ENCODE results near the gene PCDHGA9. TPM values are rescaled to one million over a fixed set of nuclear protein-coding genes. Genes with fewer than 3 reads are reported as not detected.

The PCDHGA9 gene
- total and polyA plus RNA-seq, 2 experiments from 2014 or later, result 0.71 to 2.6 TPM

GRCh38 chr5:141441571-141442170 lies 39.1 kb downstream of the PCDHGA9 start:
- H3K27me3 ChIP-seq (replicated peaks; ENCODE audit: insufficient read depth), result no peaks in the 10 kb centered on the region
- H3K9ac ChIP-seq, result no peak overlapping the region
- H3K9me2 ChIP-seq (ENCODE audit: insufficient read depth), result no peaks in the 10 kb centered on the region
- H2AFZ ChIP-seq, result no peak overlapping the region
- no peak for DNase-seq
- TF ChIP-seq EZH2phosphoT487 (IDR thresholded peaks at IDR 0.05; ENCODE audit: insufficient read depth, low read depth) (no peak), EZH2 (IDR thresholded peaks at IDR 0.05; ENCODE audit: insufficient read depth, poor library complexity, severe bottlenecking) (no peak)
- H3K9me3 ChIP-seq (ENCODE audit: low read depth), result no peaks in the 10 kb centered on the region
- no peak overlapping the region for H3K27ac ChIP-seq
- H3K36me3 ChIP-seq (ENCODE audit: low read depth), result no peaks in the 10 kb centered on the region
- in situ Hi-C loops (cut with MboI), result no loop called here
- no peak overlapping the region for H3K4me2 ChIP-seq (ENCODE audit: unreplicated experiment)
- H3K4me3 ChIP-seq, result no peak overlapping the region
- no peaks in the 10 kb centered on the region for H4K20me1 ChIP-seq (ENCODE audit: insufficient read depth)
- H3K79me2 ChIP-seq (ENCODE audit: insufficient read depth), result peaks cover 81% of the 10 kb centered on the region
- H3F3A ChIP-seq (ENCODE audit: insufficient read depth), result peaks cover 12% of the 10 kb centered on the region; the same call in 1 of the 2 replicates
- H3K4me1 ChIP-seq (ENCODE audit: insufficient read depth), result peaks cover 18% of the 10 kb centered on the region
- WGBS, 2 experiments (ENCODE audit: low coverage in 1 of 2, low lambda C conversion rate in 2 of 2, missing lambda C conversion rate in 2 of 2), result 56 to 58% methylated on average over 50 of the region's 50 CpGs

Other genes with a start within 250 kb of the PCDHGA9 start
Only the 30 nearest of the 37 such genes appear.
- 1.5 and 2.5 TPM in 2 replicates for gene PCDHB9, start 215.6 kb upstream of the PCDHGA9 start, total RNA-seq (2014; rRNA removed; shearing (Covaris generic))
- 1.3 and 1.9 TPM in 2 replicates for gene PCDHB9, start 215.6 kb upstream of the PCDHGA9 start, polyA plus RNA-seq (2016; fragmentation: Nextera tagmentation; extraction: Ambion mirVana)
- gene PCDHB10, start 210.4 kb upstream of the PCDHGA9 start, total RNA-seq (2014; rRNA removed; shearing (Covaris generic)), result 1.3 and 2.9 TPM in 2 replicates
- 0.86 and 1.3 TPM in 2 replicates for gene PCDHB10, start 210.4 kb upstream of the PCDHGA9 start, polyA plus RNA-seq (2016; fragmentation: Nextera tagmentation; extraction: Ambion mirVana)
- 0.38 and 1.2 TPM in 2 replicates for gene PCDHB11, start 203.2 kb upstream of the PCDHGA9 start, total RNA-seq (2014; rRNA removed; shearing (Covaris generic))
- gene PCDHB11, start 203.2 kb upstream of the PCDHGA9 start, polyA plus RNA-seq (2016; fragmentation: Nextera tagmentation; extraction: Ambion mirVana), result 1.1 TPM in 2 replicates
- gene PCDHB12, start 194.1 kb upstream of the PCDHGA9 start, total RNA-seq (2014; rRNA removed; shearing (Covaris generic)), result 0.43 and 2.9 TPM in 2 replicates
- 0.48 and 0.53 TPM in 2 replicates for gene PCDHB12, start 194.1 kb upstream of the PCDHGA9 start, polyA plus RNA-seq (2016; fragmentation: Nextera tagmentation; extraction: Ambion mirVana)
- gene PCDHB13, start 188.9 kb upstream of the PCDHGA9 start, total RNA-seq (2014; rRNA removed; shearing (Covaris generic)), result 2.8 and 3.3 TPM in 2 replicates
- gene PCDHB13, start 188.9 kb upstream of the PCDHGA9 start, polyA plus RNA-seq (2016; fragmentation: Nextera tagmentation; extraction: Ambion mirVana), result 1.6 and 2.0 TPM in 2 replicates
- 2.1 and 4.3 TPM in 2 replicates for gene PCDHB14, start 179.4 kb upstream of the PCDHGA9 start, total RNA-seq (2014; rRNA removed; shearing (Covaris generic))
- 1.7 and 2.1 TPM in 2 replicates for gene PCDHB14, start 179.4 kb upstream of the PCDHGA9 start, polyA plus RNA-seq (2016; fragmentation: Nextera tagmentation; extraction: Ambion mirVana)
- 2.7 and 2.8 TPM in 2 replicates for gene PCDHB15, start 157.4 kb upstream of the PCDHGA9 start, total RNA-seq (2014; rRNA removed; shearing (Covaris generic))
- 1.5 and 1.9 TPM in 2 replicates for gene PCDHB15, start 157.4 kb upstream of the PCDHGA9 start, polyA plus RNA-seq (2016; fragmentation: Nextera tagmentation; extraction: Ambion mirVana)
- not detected in 2 replicates for gene SLC25A2, start 98.7 kb upstream of the PCDHGA9 start, total RNA-seq (2014; rRNA removed; shearing (Covaris generic))
- gene SLC25A2, start 98.7 kb upstream of the PCDHGA9 start, polyA plus RNA-seq (2016; fragmentation: Nextera tagmentation; extraction: Ambion mirVana), result not detected in 2 replicates
- gene TAF7, start 82.0 kb upstream of the PCDHGA9 start, total RNA-seq (2014; rRNA removed; shearing (Covaris generic)), result 65.0 and 65.9 TPM in 2 replicates
- gene TAF7, start 82.0 kb upstream of the PCDHGA9 start, polyA plus RNA-seq (2016; fragmentation: Nextera tagmentation; extraction: Ambion mirVana), result 104 and 114 TPM in 2 replicates
- 0.38 and 1.8 TPM in 2 replicates for gene PCDHGA1, start 72.3 kb upstream of the PCDHGA9 start, total RNA-seq (2014; rRNA removed; shearing (Covaris generic))
- gene PCDHGA1, start 72.3 kb upstream of the PCDHGA9 start, polyA plus RNA-seq (2016; fragmentation: Nextera tagmentation; extraction: Ambion mirVana), result 0.63 and 0.72 TPM in 2 replicates
- 6.3 and 7.3 TPM in 2 replicates for gene PCDHGA2, start 64.0 kb upstream of the PCDHGA9 start, total RNA-seq (2014; rRNA removed; shearing (Covaris generic))
- gene PCDHGA2, start 64.0 kb upstream of the PCDHGA9 start, polyA plus RNA-seq (2016; fragmentation: Nextera tagmentation; extraction: Ambion mirVana), result 4.3 and 5.3 TPM in 2 replicates
- 7.5 and 7.6 TPM in 2 replicates for gene PCDHGA3, start 58.9 kb upstream of the PCDHGA9 start, total RNA-seq (2014; rRNA removed; shearing (Covaris generic))
- gene PCDHGA3, start 58.9 kb upstream of the PCDHGA9 start, polyA plus RNA-seq (2016; fragmentation: Nextera tagmentation; extraction: Ambion mirVana), result 4.0 and 5.4 TPM in 2 replicates
- 0.25 and 0.86 TPM in 2 replicates for gene PCDHGB1, start 52.7 kb upstream of the PCDHGA9 start, total RNA-seq (2014; rRNA removed; shearing (Covaris generic))
- 0.16 and 0.19 TPM in 2 replicates for gene PCDHGB1, start 52.7 kb upstream of the PCDHGA9 start, polyA plus RNA-seq (2016; fragmentation: Nextera tagmentation; extraction: Ambion mirVana)
- 10.8 and 13.9 TPM in 2 replicates for gene PCDHGA4, start 47.8 kb upstream of the PCDHGA9 start, total RNA-seq (2014; rRNA removed; shearing (Covaris generic))
- 8.1 and 8.6 TPM in 2 replicates for gene PCDHGA4, start 47.8 kb upstream of the PCDHGA9 start, polyA plus RNA-seq (2016; fragmentation: Nextera tagmentation; extraction: Ambion mirVana)
- 2.2 and 2.5 TPM in 2 replicates for gene PCDHGB2, start 42.8 kb upstream of the PCDHGA9 start, total RNA-seq (2014; rRNA removed; shearing (Covaris generic))
- 0.76 and 0.94 TPM in 2 replicates for gene PCDHGB2, start 42.8 kb upstream of the PCDHGA9 start, polyA plus RNA-seq (2016; fragmentation: Nextera tagmentation; extraction: Ambion mirVana)
- 0.86 and 1.3 TPM in 2 replicates for gene PCDHGA5, start 38.6 kb upstream of the PCDHGA9 start, total RNA-seq (2014; rRNA removed; shearing (Covaris generic))
- gene PCDHGA5, start 38.6 kb upstream of the PCDHGA9 start, polyA plus RNA-seq (2016; fragmentation: Nextera tagmentation; extraction: Ambion mirVana), result 0.24 and 0.35 TPM in 2 replicates
- gene PCDHGB3, start 32.5 kb upstream of the PCDHGA9 start, total RNA-seq (2014; rRNA removed; shearing (Covaris generic)), result 2.8 and 4.0 TPM in 2 replicates
- 0.95 and 1.2 TPM in 2 replicates for gene PCDHGB3, start 32.5 kb upstream of the PCDHGA9 start, polyA plus RNA-seq (2016; fragmentation: Nextera tagmentation; extraction: Ambion mirVana)
- 5.4 and 5.8 TPM in 2 replicates for gene PCDHGA6, start 28.9 kb upstream of the PCDHGA9 start, total RNA-seq (2014; rRNA removed; shearing (Covaris generic))
- 2.1 and 2.6 TPM in 2 replicates for gene PCDHGA6, start 28.9 kb upstream of the PCDHGA9 start, polyA plus RNA-seq (2016; fragmentation: Nextera tagmentation; extraction: Ambion mirVana)
- 0.43 and 1.6 TPM in 2 replicates for gene PCDHGA7, start 20.0 kb upstream of the PCDHGA9 start, total RNA-seq (2014; rRNA removed; shearing (Covaris generic))
- 0.84 and 1.1 TPM in 2 replicates for gene PCDHGA7, start 20.0 kb upstream of the PCDHGA9 start, polyA plus RNA-seq (2016; fragmentation: Nextera tagmentation; extraction: Ambion mirVana)
- 6.8 and 7.6 TPM in 2 replicates for gene PCDHGB4, start 15.1 kb upstream of the PCDHGA9 start, total RNA-seq (2014; rRNA removed; shearing (Covaris generic))
- gene PCDHGB4, start 15.1 kb upstream of the PCDHGA9 start, polyA plus RNA-seq (2016; fragmentation: Nextera tagmentation; extraction: Ambion mirVana), result 5.0 and 5.6 TPM in 2 replicates
- 0.86 and 1.5 TPM in 2 replicates for gene PCDHGA8, start 10.1 kb upstream of the PCDHGA9 start, total RNA-seq (2014; rRNA removed; shearing (Covaris generic))
- gene PCDHGA8, start 10.1 kb upstream of the PCDHGA9 start, polyA plus RNA-seq (2016; fragmentation: Nextera tagmentation; extraction: Ambion mirVana), result 0.25 and 0.69 TPM in 2 replicates
- 13.2 and 14.9 TPM in 2 replicates for gene PCDHGB5, start 4.8 kb upstream of the PCDHGA9 start, total RNA-seq (2014; rRNA removed; shearing (Covaris generic))
- gene PCDHGB5, start 4.8 kb upstream of the PCDHGA9 start, polyA plus RNA-seq (2016; fragmentation: Nextera tagmentation; extraction: Ambion mirVana), result 15.0 and 15.7 TPM in 2 replicates
- 1.9 and 4.3 TPM in 2 replicates for gene PCDHGB6, start 5.2 kb downstream of the PCDHGA9 start, total RNA-seq (2014; rRNA removed; shearing (Covaris generic))
- 3.0 and 3.2 TPM in 2 replicates for gene PCDHGB6, start 5.2 kb downstream of the PCDHGA9 start, polyA plus RNA-seq (2016; fragmentation: Nextera tagmentation; extraction: Ambion mirVana)
- gene PCDHGA10, start 10.2 kb downstream of the PCDHGA9 start, total RNA-seq (2014; rRNA removed; shearing (Covaris generic)), result 10.4 and 11.1 TPM in 2 replicates
- 4.6 and 5.4 TPM in 2 replicates for gene PCDHGA10, start 10.2 kb downstream of the PCDHGA9 start, polyA plus RNA-seq (2016; fragmentation: Nextera tagmentation; extraction: Ambion mirVana)
- gene PCDHGB7, start 14.9 kb downstream of the PCDHGA9 start, total RNA-seq (2014; rRNA removed; shearing (Covaris generic)), result 14.2 and 14.8 TPM in 2 replicates
- 12.7 and 13.2 TPM in 2 replicates for gene PCDHGB7, start 14.9 kb downstream of the PCDHGA9 start, polyA plus RNA-seq (2016; fragmentation: Nextera tagmentation; extraction: Ambion mirVana)
- 21.7 and 25.3 TPM in 2 replicates for gene PCDHGA11, start 18.3 kb downstream of the PCDHGA9 start, total RNA-seq (2014; rRNA removed; shearing (Covaris generic))
- gene PCDHGA11, start 18.3 kb downstream of the PCDHGA9 start, polyA plus RNA-seq (2016; fragmentation: Nextera tagmentation; extraction: Ambion mirVana), result 15.3 and 18.1 TPM in 2 replicates
- gene PCDHGA12, start 27.7 kb downstream of the PCDHGA9 start, total RNA-seq (2014; rRNA removed; shearing (Covaris generic)), result 8.6 and 10.9 TPM in 2 replicates
- gene PCDHGA12, start 27.7 kb downstream of the PCDHGA9 start, polyA plus RNA-seq (2016; fragmentation: Nextera tagmentation; extraction: Ambion mirVana), result 6.7 and 8.5 TPM in 2 replicates
- 44.6 and 53.1 TPM in 2 replicates for gene PCDHGC3, start 73.2 kb downstream of the PCDHGA9 start, total RNA-seq (2014; rRNA removed; shearing (Covaris generic))
- gene PCDHGC3, start 73.2 kb downstream of the PCDHGA9 start, polyA plus RNA-seq (2016; fragmentation: Nextera tagmentation; extraction: Ambion mirVana), result 74.4 and 77.4 TPM in 2 replicates
- gene PCDHGC4, start 82.3 kb downstream of the PCDHGA9 start, total RNA-seq (2014; rRNA removed; shearing (Covaris generic)), result 0.38 and 0.54 TPM in 2 replicates
- gene PCDHGC4, start 82.3 kb downstream of the PCDHGA9 start, polyA plus RNA-seq (2016; fragmentation: Nextera tagmentation; extraction: Ambion mirVana), result 0.11 and 0.16 TPM in 2 replicates
- gene PCDHGC5, start 86.3 kb downstream of the PCDHGA9 start, total RNA-seq (2014; rRNA removed; shearing (Covaris generic)), result 2.2 and 3.2 TPM in 2 replicates
- gene PCDHGC5, start 86.3 kb downstream of the PCDHGA9 start, polyA plus RNA-seq (2016; fragmentation: Nextera tagmentation; extraction: Ambion mirVana), result 1.8 and 2.5 TPM in 2 replicates

Measured in GM23248 (cell line).